C4-2B (cell line): ENCODE measurements around the gene TTC28.

ENCODE experiments used
- H3K27ac ChIP-seq: fragments of 450-650 bp; 2 replicates; pipeline ENCODE4 v1.5.1; 2017
- CTCF ChIP-seq: fragments of 450-650 bp; conservative IDR thresholded peaks from 2 replicates; pipeline ENCODE4 v1.5.1; 2017; ENCODE audit warnings: mild to moderate bottlenecking
- ZFX ChIP-seq: fragments of 450-650 bp; IDR thresholded peaks from 2 replicates; pipeline ENCODE4 v1.6.1; 2017

The TTC28 gene

GRCh38 chr22:28656181-28656580 lies 23.5 kb downstream of the TTC28 start:
- H3K27ac ChIP-seq: no peak overlapping the region
- TF ChIP-seq ZFX: no peak
- no peak for TF ChIP-seq CTCF

- H3K27ac ChIP-seq: no peak overlapping the region
- TF ChIP-seq CTCF (no peak), ZFX (no peak)
Observed at GRCh38 chr22:28650463-28650862, 29.2 kb downstream of the TTC28 start.

GRCh38 chr22:28648792-28649191 lies 30.8 kb downstream of the TTC28 start:
- no peak overlapping the region for H3K27ac ChIP-seq
- TF ChIP-seq CTCF (no peak), ZFX (no peak)

- TF ChIP-seq CTCF (no peak), ZFX (no peak)
- no peak overlapping the region for H3K27ac ChIP-seq
Observed at GRCh38 chr22:28647216-28647615, 32.4 kb downstream of the TTC28 start.

GRCh38 chr22:28639321-28639720 lies 40.3 kb downstream of the TTC28 start:
- H3K27ac ChIP-seq: no peak overlapping the region
- TF ChIP-seq ZFX: no peak
- TF ChIP-seq CTCF: no peak

GRCh38 chr22:28637225-28637624 lies 42.4 kb downstream of the TTC28 start:
- no peak for TF ChIP-seq ZFX
- TF ChIP-seq CTCF: no peak
- no peak overlapping the region for H3K27ac ChIP-seq

- H3K27ac ChIP-seq: no peak overlapping the region
- no peak for TF ChIP-seq CTCF
- no peak for TF ChIP-seq ZFX
Observed at GRCh38 chr22:28630177-28630574, 49.5 kb downstream of the TTC28 start.
